ENCODE measurements around the gene CCDC40.
A peak's percentile ranks its signal among the peaks of the same experiment; 100 is the strongest.

CCDC40 gene

GRCh38 chr17:80119271-80119791 is 82.9 kb downstream of the CCDC40 start:
- DNase-seq: peak; percentile 38
- Histone ChIP-seq H3K9me3 (ENCODE audit: severe bottlenecking) (peaks cover 6% of the 10 kb centered on the region), H3K27ac (peak overlapping the region; percentile 13; the same call in 1 of the 2 replicates), H3K4me3 (ENCODE audit: low read depth, low read length) (no peak overlapping the region), H3K36me3 (peaks cover 36% of the 10 kb centered on the region), H3K27me3 (ENCODE audit: insufficient read depth, low read depth, severe bottlenecking) (no peaks in the 10 kb centered on the region)
- TF ChIP-seq CTCF (IDR thresholded peaks at IDR 0.05; ENCODE audit: low read depth, low read length): no peak

GRCh38 chr17:80119839-80120238 is 83.4 kb downstream of the CCDC40 start:
- H3K9me3 ChIP-seq (ENCODE audit: severe bottlenecking): peaks cover 5% of the 10 kb centered on the region
- peaks cover 32% of the 10 kb centered on the region for H3K36me3 ChIP-seq
- peak; percentile 56 for DNase-seq
- no peaks in the 10 kb centered on the region for H3K27me3 ChIP-seq (ENCODE audit: insufficient read depth, low read depth, severe bottlenecking)
- no peak overlapping the region for H3K4me3 ChIP-seq (ENCODE audit: low read depth, low read length)
- no peak for TF ChIP-seq CTCF (IDR thresholded peaks at IDR 0.05; ENCODE audit: low read depth, low read length)
- H3K27ac ChIP-seq: no peak overlapping the region

- no peak for TF ChIP-seq CTCF (IDR thresholded peaks at IDR 0.05; ENCODE audit: low read depth, low read length)
- H3K9me3 ChIP-seq (ENCODE audit: severe bottlenecking): no peaks in the 10 kb centered on the region
- no peaks in the 10 kb centered on the region for H3K27me3 ChIP-seq (ENCODE audit: insufficient read depth, low read depth, severe bottlenecking)
- H3K4me3 ChIP-seq (ENCODE audit: low read depth, low read length): no peak overlapping the region
- no peak overlapping the region for H3K27ac ChIP-seq
- DNase-seq: peak; percentile 6
- peaks cover 25% of the 10 kb centered on the region for H3K36me3 ChIP-seq
These were observed 85.7 kb downstream of the CCDC40 start for GRCh38 chr17:80122026-80122575.

GRCh38 chr17:80122926-80123505 is 86.6 kb downstream of the CCDC40 start:
- Histone ChIP-seq H3K36me3 (peaks cover 16% of the 10 kb centered on the region), H3K27me3 (ENCODE audit: insufficient read depth, low read depth, severe bottlenecking) (no peaks in the 10 kb centered on the region), H3K9me3 (ENCODE audit: severe bottlenecking) (no peaks in the 10 kb centered on the region), H3K4me3 (ENCODE audit: low read depth, low read length) (no peak overlapping the region), H3K27ac (no peak overlapping the region)
- peak; percentile 7 for DNase-seq
- TF ChIP-seq CTCF (IDR thresholded peaks at IDR 0.05; ENCODE audit: low read depth, low read length): no peak

GRCh38 chr17:80123791-80124190 is 87.3 kb downstream of the CCDC40 start:
- no peak for TF ChIP-seq CTCF (IDR thresholded peaks at IDR 0.05; ENCODE audit: low read depth, low read length)
- H3K27ac ChIP-seq: peak overlapping the region; percentile 57
- peak; percentile 16 for DNase-seq
- H3K4me3 ChIP-seq (ENCODE audit: low read depth, low read length): no peak overlapping the region
- H3K36me3 ChIP-seq: peaks cover 8% of the 10 kb centered on the region
- no peaks in the 10 kb centered on the region for H3K9me3 ChIP-seq (ENCODE audit: severe bottlenecking)
- H3K27me3 ChIP-seq (ENCODE audit: insufficient read depth, low read depth, severe bottlenecking): no peaks in the 10 kb centered on the region
